Measurements from ENCODE around the gene ANAPC2. TPM values are rescaled to one million over a fixed set of nuclear protein-coding genes. Genes with fewer than 3 reads are reported as not detected.
A peak's percentile ranks its signal among the peaks of the same experiment; 100 is the strongest.

ANAPC2 gene
- total RNA-seq, 2 donors from 2014 or later: 32.5 to 64.5 TPM

DNA sequence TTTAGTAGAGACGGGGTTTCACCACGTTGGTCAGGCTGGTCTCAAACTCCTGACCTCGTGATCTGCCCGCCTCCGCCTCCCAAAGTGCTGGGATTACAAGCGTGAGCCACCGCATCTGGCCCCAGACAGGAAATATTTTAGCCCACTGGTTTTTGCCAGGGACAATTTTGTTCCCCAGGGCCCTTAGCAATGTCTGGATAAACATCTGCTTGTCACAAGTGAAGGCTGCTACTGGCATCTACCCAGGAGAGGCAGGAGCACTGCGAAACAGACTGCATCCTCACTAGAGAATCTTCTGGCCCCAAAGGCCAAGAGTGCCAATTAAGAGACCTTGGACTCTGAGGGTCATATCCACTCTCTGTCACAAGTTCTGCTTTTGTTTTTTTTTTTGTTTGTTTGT, 14.6 kb upstream of the ANAPC2 start:
- Histone ChIP-seq H3K9me3 (no peaks in the 10 kb centered on the region), H3K4me1 (replicated peaks) (peaks cover 42% of the 10 kb centered on the region)
- intact Hi-C loops (cut with DNase I): no loop called here

DNA sequence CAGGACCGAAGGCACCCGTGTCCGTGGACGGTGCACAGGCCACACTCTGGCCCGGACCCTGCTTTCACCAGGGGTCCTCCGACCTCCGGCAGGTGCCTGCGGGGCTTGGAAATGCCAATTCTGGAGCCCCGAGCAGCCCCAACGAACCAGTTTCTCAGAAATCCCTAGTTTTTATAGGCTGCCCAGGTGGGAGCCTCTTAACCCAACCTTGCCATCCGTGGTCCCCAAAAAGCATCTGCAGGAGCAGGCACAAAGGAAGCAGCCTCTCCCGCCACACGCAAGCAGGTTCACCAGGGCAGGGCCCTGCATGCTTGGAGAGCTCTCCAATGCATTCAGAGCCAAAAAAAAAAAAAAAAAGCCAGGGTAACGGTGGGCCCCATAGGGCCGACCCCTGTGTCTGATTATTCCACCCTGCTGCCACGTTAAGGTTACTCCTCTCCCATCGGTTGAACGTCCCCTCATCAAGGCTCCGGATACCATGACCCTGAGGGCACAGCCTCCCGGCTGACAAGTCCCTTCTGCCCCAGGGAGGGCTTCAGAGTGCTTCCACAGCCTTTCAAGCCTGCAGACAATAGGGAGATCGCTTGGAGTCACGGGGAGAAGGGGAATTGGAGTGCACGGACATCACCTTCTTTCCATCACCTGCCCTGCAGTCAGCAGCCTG, 13.0 kb upstream of the ANAPC2 start:
- DNase-seq (ENCODE audit: low spot score): no peak
- Histone ChIP-seq H3K27ac (peak overlapping the region; percentile 71 to 72), H3K27me3 (replicated peaks; ENCODE audit: insufficient read depth) (no peaks in the 10 kb centered on the region), H3K36me3 (no peaks in the 10 kb centered on the region), H3K4me3 (peak overlapping the region; percentile 56 to 61), H3K9me3 (no peaks in the 10 kb centered on the region), H3K4me1 (replicated peaks) (peaks cover 49% of the 10 kb centered on the region)
- TF ChIP-seq POLR2A (IDR thresholded peaks at IDR 0.05) (no peak), CTCF (IDR thresholded peaks at IDR 0.05) (no peak), POLR2AphosphoS5 (IDR thresholded peaks at IDR 0.05) (no peak)
- intact Hi-C loops (cut with DNase I): no loop called here
- 19% methylated on average over 23 of the region's 23 CpGs for WGBS

More for the DNA sequence above, 14.6 kb upstream of the ANAPC2 start:
- TF ChIP-seq POLR2A (IDR thresholded peaks at IDR 0.05) (no peak), CTCF (IDR thresholded peaks at IDR 0.05) (no peak), POLR2AphosphoS5 (IDR thresholded peaks at IDR 0.05) (no peak)
- no peaks in the 10 kb centered on the region for H3K27me3 ChIP-seq (replicated peaks; ENCODE audit: insufficient read depth)
- H3K36me3 ChIP-seq: no peaks in the 10 kb centered on the region
- H3K27ac ChIP-seq: no peak overlapping the region
- 81% methylated on average over 8 of the region's 8 CpGs for WGBS
- DNase-seq (ENCODE audit: low spot score): no peak
- H3K4me3 ChIP-seq: no peak overlapping the region

- Histone ChIP-seq H3K27ac (peak within 1 kb of the TSS; percentile 71 to 72), H3K9me3 (no peaks in the 10 kb centered on the region), H3K4me1 (replicated peaks) (peaks cover 48% of the 10 kb centered on the region), H3K27me3 (replicated peaks; ENCODE audit: insufficient read depth) (no peaks in the 10 kb centered on the region), H3K4me3 (peak within 1 kb of the TSS; percentile 56 to 61), H3K36me3 (no peaks in the 10 kb centered on the region)
- intact Hi-C loops (cut with DNase I): no loop called here
- WGBS: 0% methylated on average over 16 of the region's 118 CpGs
- TF ChIP-seq POLR2AphosphoS5 (IDR thresholded peaks at IDR 0.05) (peak; percentile 92), CTCF (IDR thresholded peaks at IDR 0.05) (peak in 2 of 4 experiments; percentile 35 to 38), POLR2A (IDR thresholded peaks at IDR 0.05) (peak; percentile 63)
- peak; percentile 99 for DNase-seq (ENCODE audit: low spot score)
Measured at GRCh38 chr9:137200311-137201204, 12.2 kb upstream of the ANAPC2 start, which contains the start of gene TPRN. TSS of gene TPRN (minus strand) at chr9:137200741. CDS start at chr9:137200711, 30 bp downstream.

- no peaks in the 10 kb centered on the region for H3K27me3 ChIP-seq (replicated peaks; ENCODE audit: insufficient read depth)
- no peak for TF ChIP-seq POLR2A (IDR thresholded peaks at IDR 0.05)
- TF ChIP-seq CTCF (IDR thresholded peaks at IDR 0.05): no peak
- TF ChIP-seq POLR2AphosphoS5 (IDR thresholded peaks at IDR 0.05): no peak
- intact Hi-C loops (cut with DNase I): no loop called here
- H3K36me3 ChIP-seq: no peaks in the 10 kb centered on the region
- H3K9me3 ChIP-seq: no peaks in the 10 kb centered on the region
- peak overlapping the region; percentile 56 to 61 for H3K4me3 ChIP-seq
- WGBS: 20% methylated on average over 37 of the region's 51 CpGs
- DNase-seq (ENCODE audit: low spot score): no peak
- H3K4me1 ChIP-seq (replicated peaks): peaks cover 56% of the 10 kb centered on the region
- H3K27ac ChIP-seq: no peak overlapping the region
Measured at GRCh38 chr9:137199411-137200121, 11.2 kb upstream of the ANAPC2 start.

Data from prostate gland (tissue), 2 donors.